ENCODE results near the gene TGIF2. TPM values are rescaled to one million over a fixed set of nuclear protein-coding genes. Genes with fewer than 3 reads are reported as not detected.

Gene TGIF2
- total RNA-seq, 1 experiment from 2014 or later, result 71.1 TPM

GRCh38 chr20:36574366-36575135 lies 1.2 kb downstream of the TGIF2 start (continued):
- no peak for TF ChIP-seq ATF6 (CRISPR knock-in tag; IDR thresholded peaks at IDR 0.05)
- TF ChIP-seq ATF1 (CRISPR knock-in tag; IDR thresholded peaks at IDR 0.05), result no peak
- no peak for TF ChIP-seq AFF4 (CRISPR knock-in tag; IDR thresholded peaks at IDR 0.05; ENCODE audit: borderline replicate concordance)
- no peak for TF ChIP-seq JUN (CRISPR knock-in tag; IDR thresholded peaks at IDR 0.05)
- no peak for TF ChIP-seq RORB (CRISPR knock-in tag; IDR thresholded peaks at IDR 0.05)
- peak; percentile 63; the same call in 1 of the 2 replicates for TF ChIP-seq FOXK1 (CRISPR knock-in tag; IDR thresholded peaks at IDR 0.05)
- TF ChIP-seq EMX1 (CRISPR knock-in tag; IDR thresholded peaks at IDR 0.05), result no peak
- TF ChIP-seq MLX (CRISPR knock-in tag; IDR thresholded peaks at IDR 0.05), result no peak
- peak; percentile 72; the same call in 1 of the 2 replicates for TF ChIP-seq GABPB1 (CRISPR knock-in tag; IDR thresholded peaks at IDR 0.05)
- TF ChIP-seq ZNF396 (CRISPR knock-in tag; IDR thresholded peaks at IDR 0.05; ENCODE audit: borderline replicate concordance), result no peak
- no peak; the same call in 1 of the 2 replicates for TF ChIP-seq PRDM15 (CRISPR knock-in tag; IDR thresholded peaks at IDR 0.05)
- no peak for TF ChIP-seq TCF7 (CRISPR knock-in tag; IDR thresholded peaks at IDR 0.05; ENCODE audit: low read depth)
- TF ChIP-seq ZNF317 (CRISPR knock-in tag; IDR thresholded peaks at IDR 0.05; ENCODE audit: borderline replicate concordance, low read depth), result peak; percentile 51; the same call in 1 of the 2 replicates
- no peak for TF ChIP-seq PRRX2 (CRISPR knock-in tag; IDR thresholded peaks at IDR 0.05)
- no peak for TF ChIP-seq RELA (CRISPR knock-in tag; IDR thresholded peaks at IDR 0.05; ENCODE audit: borderline replicate concordance)
- no peak for TF ChIP-seq E2F1 (CRISPR knock-in tag; IDR thresholded peaks at IDR 0.05)
- no peak for TF ChIP-seq NR1H2 (CRISPR knock-in tag; IDR thresholded peaks at IDR 0.05)
- TF ChIP-seq CBFB (CRISPR knock-in tag; IDR thresholded peaks at IDR 0.05; ENCODE audit: low read depth), result no peak
- TF ChIP-seq KAT7 (CRISPR knock-in tag; IDR thresholded peaks at IDR 0.05; ENCODE audit: borderline replicate concordance), result 0 out of 2 replicates have a peak, but pooled peaks have one; percentile 51
- TF ChIP-seq SMAD4 (CRISPR knock-in tag; IDR thresholded peaks at IDR 0.05), result no peak
- TF ChIP-seq CTCF (IDR thresholded peaks at IDR 0.05), result no peak
